B cell (primary cell): ENCODE results near the gene CFD. TPM values are rescaled to one million over a fixed set of nuclear protein-coding genes. Genes with fewer than 3 reads are reported as not detected.

Source experiments
- ATAC-seq: fragments of 200-7000 bp; cut with Tn5 transposase; one replicate; pipeline ENCODE4 v1.10.0; 2021; ENCODE audit warnings: low read depth, mild to moderate bottlenecking, moderate number of reproducible peaks, moderate library complexity
- CTCF ChIA-PET: fragments of 350-600 bp; sonication (Branson Sonifier 250); formaldehyde crosslinking; loops from one replicate; lab custom pipeline; 2021; ENCODE audit warnings: antibody characterized with exemption, inconsistent platforms; lab: Charles Lee
- POLR2A ChIA-PET: fragments of 350-600 bp; sonication (Branson Sonifier 250); formaldehyde crosslinking; loops from one replicate; lab custom pipeline; 2021; ENCODE audit warnings: antibody characterized with exemption; lab: Charles Lee
- DNase-seq: peaks from one replicate; pipeline ENCODE4 v3.0.0; 2013
- H2AFZ ChIP-seq: 2 replicates; pipeline ENCODE4 v1.6.1; 2012; ENCODE audit warnings: mild to moderate bottlenecking, low read depth, low read length; ENCODE audit not compliant: insufficient read depth, poor library complexity, severe bottlenecking
- H3K27ac ChIP-seq, 2 donors: 1 replicate in 1 of 2; 2 replicates in 1 of 2; pipeline ENCODE4 v1.5.1; 2012 to 2013; ENCODE audit warnings: low read length in 2 of 2, mild to moderate bottlenecking in 2 of 2, moderate library complexity in 1 of 2
- H3K27me3 ChIP-seq, 4 experiments: fragments of 200-600 bp in 1 of 4; sonication (generic) in 1 of 4; replicated peaks in 1 of 4; 1 replicate in 2 of 4; 2 replicates in 2 of 4; pipeline versions ENCODE4 v1.6.1 to v1.7.0; 2013 to 2016; ENCODE audit warnings: low read length in 3 of 4, mild to moderate bottlenecking in 2 of 4, mixed read lengths in 1 of 4, moderate library complexity in 1 of 4; ENCODE audit not compliant: insufficient read depth in 4 of 4, control insufficient read depth in 3 of 4; ENCODE audit errors: control extremely low read depth in 1 of 4
- H3K36me3 ChIP-seq, 2 experiments: replicated peaks in 1 of 2; 1 replicate in 1 of 2; 2 replicates in 1 of 2; pipeline versions ENCODE4 v1.6.1 to v1.7.1; 2013; ENCODE audit warnings: low read length in 1 of 2; ENCODE audit not compliant: insufficient read depth in 2 of 2, control insufficient read depth in 1 of 2; ENCODE audit errors: control extremely low read depth in 1 of 2, extremely low read depth in 1 of 2
- H3K4me1 ChIP-seq, 2 donors: fragments of 200-600 bp in 1 of 2; sonication (generic) in 1 of 2; 1 replicate in 1 of 2; 2 replicates in 1 of 2; pipeline versions ENCODE4 v1.5.1 to v1.6.1; 2013 to 2017; ENCODE audit warnings: low read length in 2 of 2; ENCODE audit not compliant: control insufficient read depth in 2 of 2, insufficient read depth in 2 of 2
- H3K4me2 ChIP-seq: replicated peaks from 2 replicates; pipeline ENCODE3; 2012; ENCODE audit warnings: mild to moderate bottlenecking, low read depth, low read length; ENCODE audit not compliant: poor library complexity, severe bottlenecking
- H3K4me3 ChIP-seq, 5 experiments: fragments of 200-600 bp in 1 of 5; sonication (generic) in 1 of 5; 1 replicate in 3 of 5; 2 replicates in 2 of 5; pipeline versions ENCODE4 v1.5.1 to v1.7.0; 2011 to 2016; ENCODE audit warnings: low read length in 4 of 5, mild to moderate bottlenecking in 4 of 5, low read depth in 2 of 5, control low read depth in 1 of 5, moderate library complexity in 1 of 5; ENCODE audit not compliant: insufficient read depth in 1 of 5; ENCODE audit errors: control extremely low read depth in 1 of 5, extremely low read depth in 1 of 5
- H3K79me2 ChIP-seq: fragments of 200-600 bp; sonication (generic); one replicate; pipeline ENCODE4 v1.6.0; 2016; ENCODE audit warnings: low read length; ENCODE audit not compliant: control insufficient read depth, insufficient read depth
- H3K9ac ChIP-seq: fragments of 200-600 bp; sonication (generic); 2 replicates; pipeline ENCODE4 v1.6.1; 2017; ENCODE audit warnings: mild to moderate bottlenecking, low read length, moderate library complexity
- H3K9me3 ChIP-seq, 3 donors: one replicate each; pipeline versions ENCODE4 v1.6.1 to v1.7.1; 2013; ENCODE audit warnings: low read length in 2 of 3; ENCODE audit not compliant: control insufficient read depth in 2 of 3, insufficient read depth in 1 of 3; ENCODE audit errors: control extremely low read depth in 1 of 3
- H4K20me1 ChIP-seq: 2 replicates; pipeline ENCODE4 v1.6.0; 2012; ENCODE audit warnings: mild to moderate bottlenecking, low read length; ENCODE audit not compliant: insufficient read depth, control insufficient read depth, poor library complexity, severe bottlenecking
- H3K27ac Mint-ChIP-seq: one replicate; pipeline ENCODE4 v1.8.0; 2021; ENCODE audit warnings: mixed read lengths
- H3K27me3 Mint-ChIP-seq: one replicate; pipeline ENCODE4 v1.8.0; 2021; ENCODE audit warnings: mixed read lengths
- H3K4me1 Mint-ChIP-seq: one replicate; pipeline ENCODE4 v1.8.0; 2021; ENCODE audit warnings: mixed read lengths
- H3K4me3 Mint-ChIP-seq: one replicate; pipeline ENCODE4 v1.8.0; 2021; ENCODE audit warnings: mixed read lengths
- H3K9me3 Mint-ChIP-seq: one replicate; pipeline ENCODE4 v1.8.0; 2022; ENCODE audit warnings: mixed read lengths; ENCODE audit not compliant: insufficient read depth
- EZH2 ChIP-seq: IDR thresholded peaks from 2 replicates; pipeline ENCODE4 v1.6.1; 2012; ENCODE audit warnings: borderline replicate concordance, low read depth, mild to moderate bottlenecking, moderate library complexity, low read length; ENCODE audit not compliant: insufficient read depth, poor library complexity, severe bottlenecking
- WGBS: methylation state at CpG from one replicate; pipeline ENCODE4 v1.1.5; 2013; ENCODE audit warnings: missing lambda C conversion rate; ENCODE audit not compliant: insufficient coverage; 5-methylcytosine and 5-hydroxymethylcytosine counted together
- intact Hi-C: fragments of 100-400 bp; cut with micrococcal nuclease; formaldehyde crosslinking; loops from one replicate; pipeline ENCODE4 v1.10.0; 2022
- polyA plus RNA-seq: library from polyadenylated mRNA; depleted of rRNA; stranded (reverse); fragments of >200 nt; gene quantifications from 2 replicates; pipeline ENCODE4 v1.2.3, GENCODE V29; 2012
- total RNA-seq, 2 donors: library from RNA; stranded (reverse); fragments of 120-200 nt in 1 of 2; gene quantifications; 1 replicate in 1 of 2; 2 replicates in 1 of 2; pipeline versions ENCODE4 v1.2.3 to v1.2.4, GENCODE V29; 2013 to 2022
- TF ChIP-seq, protein P1 (sequence below): fragments of 200-600 bp; IDR thresholded peaks from one replicate; pipeline ENCODE4 v1.8.0; 2022; ENCODE audit warnings: antibody characterized with exemption, mild to moderate bottlenecking

Gene CFD
- total and polyA plus RNA-seq, 2 donors (not counting 1 experiment from before 2014, with no cell fraction given), result 0.79 to 6.6 TPM

- WGBS, result 74% methylated on average over 20 of the region's 27 CpGs
- peaks cover 7% of the 10 kb centered on the region for H4K20me1 ChIP-seq
- peak overlapping the region; percentile 38 to 45 for H3K27ac ChIP-seq
- TF ChIP-seq, protein P1, sequence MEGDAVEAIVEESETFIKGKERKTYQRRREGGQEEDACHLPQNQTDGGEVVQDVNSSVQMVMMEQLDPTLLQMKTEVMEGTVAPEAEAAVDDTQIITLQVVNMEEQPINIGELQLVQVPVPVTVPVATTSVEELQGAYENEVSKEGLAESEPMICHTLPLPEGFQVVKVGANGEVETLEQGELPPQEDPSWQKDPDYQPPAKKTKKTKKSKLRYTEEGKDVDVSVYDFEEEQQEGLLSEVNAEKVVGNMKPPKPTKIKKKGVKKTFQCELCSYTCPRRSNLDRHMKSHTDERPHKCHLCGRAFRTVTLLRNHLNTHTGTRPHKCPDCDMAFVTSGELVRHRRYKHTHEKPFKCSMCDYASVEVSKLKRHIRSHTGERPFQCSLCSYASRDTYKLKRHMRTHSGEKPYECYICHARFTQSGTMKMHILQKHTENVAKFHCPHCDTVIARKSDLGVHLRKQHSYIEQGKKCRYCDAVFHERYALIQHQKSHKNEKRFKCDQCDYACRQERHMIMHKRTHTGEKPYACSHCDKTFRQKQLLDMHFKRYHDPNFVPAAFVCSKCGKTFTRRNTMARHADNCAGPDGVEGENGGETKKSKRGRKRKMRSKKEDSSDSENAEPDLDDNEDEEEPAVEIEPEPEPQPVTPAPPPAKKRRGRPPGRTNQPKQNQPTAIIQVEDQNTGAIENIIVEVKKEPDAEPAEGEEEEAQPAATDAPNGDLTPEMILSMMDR, result no peak
- TF ChIP-seq EZH2, result no peak
- DNase-seq (peak; percentile 90), ATAC-seq (peak; percentile 73)
- H3K4me2 ChIP-seq, result peak overlapping the region; percentile 72
- peaks cover 9% of the 10 kb centered on the region for H3K4me1 Mint-ChIP-seq
- H3K4me3 ChIP-seq, result peak overlapping the region in 3 of 5 experiments; percentile 8 to 60 (median 45)
- POLR2A ChIA-PET, result no interaction called here
- peak overlapping the region; percentile 81 for H3K27ac Mint-ChIP-seq
- peak overlapping the region; percentile 54 for H2AFZ ChIP-seq
- intact Hi-C loops, result no loop called here
- peak overlapping the region; percentile 49 for H3K9ac ChIP-seq
- peaks cover 0 to 17% of the 10 kb centered on the region in 2 experiments for H3K36me3 ChIP-seq
- peak overlapping the region; percentile 45 for H3K4me3 Mint-ChIP-seq
- H3K27me3 ChIP-seq, result no peaks in the 10 kb centered on the region
- no peaks in the 10 kb centered on the region for H3K9me3 Mint-ChIP-seq
- peaks cover 8 to 17% of the 10 kb centered on the region in 2 donors for H3K4me1 ChIP-seq
- H3K27me3 Mint-ChIP-seq, result no peaks in the 10 kb centered on the region
- H3K79me2 ChIP-seq, result no peaks in the 10 kb centered on the region
- CTCF ChIA-PET, result no interaction called here
- peaks cover 0 to 5% (median 0%) of the 10 kb centered on the region in 3 donors for H3K9me3 ChIP-seq
These were observed 12.9 kb downstream of the CFD start for GRCh38 chr19:872266-872951.

DNA sequence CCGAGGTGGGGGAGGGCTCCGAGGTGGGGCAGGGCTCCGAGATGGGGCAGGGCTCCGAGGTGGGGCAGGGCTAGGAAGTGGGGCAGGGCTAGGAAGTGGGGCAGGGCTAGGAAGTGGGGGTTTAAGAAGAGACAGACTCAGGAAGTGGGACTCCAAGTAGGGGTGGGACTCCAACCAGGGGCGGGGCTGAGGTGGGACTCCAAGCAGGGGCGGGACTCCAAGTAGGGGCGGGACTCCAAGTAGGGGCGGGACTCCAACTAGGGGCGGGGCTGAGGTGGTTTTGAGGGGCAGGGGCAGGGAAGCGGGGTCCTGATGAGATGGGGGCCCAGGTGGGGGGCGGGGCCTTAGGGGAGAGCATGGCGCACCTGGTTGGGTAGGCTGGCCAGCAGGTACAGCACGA is 13.6 kb downstream of the CFD start:
- intact Hi-C loops, result no loop called here
- POLR2A ChIA-PET, result no interaction called here
- no peaks in the 10 kb centered on the region for H3K27me3 ChIP-seq
- peaks cover 9% of the 10 kb centered on the region for H3K4me1 Mint-ChIP-seq
- DNase-seq, result peak; percentile 83
- WGBS, result 81% methylated on average over 4 of the region's 13 CpGs
- peak overlapping the region; percentile 72 for H3K4me2 ChIP-seq
- H3K4me3 Mint-ChIP-seq, result no peak overlapping the region
- no peaks in the 10 kb centered on the region for H3K27me3 Mint-ChIP-seq
- H4K20me1 ChIP-seq, result peaks cover 7% of the 10 kb centered on the region
- CTCF ChIA-PET, result interaction anchor here (1.5 kb wide), 1 partner anchor 9 kb away, joined by 5 read pairs; no protein-coding TSS in a partner anchor
- H3K27ac ChIP-seq, result no peak overlapping the region
- no peak overlapping the region for H3K4me3 ChIP-seq
- ATAC-seq, result peak; percentile 67
- peaks cover 8 to 17% of the 10 kb centered on the region in 2 donors for H3K4me1 ChIP-seq
- peak overlapping the region; percentile 41 for H3K27ac Mint-ChIP-seq
- peaks cover 0 to 13% of the 10 kb centered on the region in 2 experiments for H3K36me3 ChIP-seq
- no peak overlapping the region for H2AFZ ChIP-seq
- no peak for TF ChIP-seq EZH2
- TF ChIP-seq, protein P1, result no peak
- no peak overlapping the region for H3K9ac ChIP-seq
- H3K79me2 ChIP-seq, result no peaks in the 10 kb centered on the region
- peaks cover 0 to 3% (median 0%) of the 10 kb centered on the region in 3 donors for H3K9me3 ChIP-seq
- H3K9me3 Mint-ChIP-seq, result no peaks in the 10 kb centered on the region
